ENCODE results near the gene FKBP2. TPM values are rescaled to one million over a fixed set of nuclear protein-coding genes. Genes with fewer than 3 reads are reported as not detected.

The FKBP2 gene
- total RNA-seq, 1 donor from 2014 or later, result 31.4 TPM

GRCh38 chr11:64263021-64263946, 22.4 kb downstream of the FKBP2 start:
- peak overlapping the region; percentile 55 for H3K4me3 Mint-ChIP-seq (ENCODE audit: unreplicated experiment)
- H3K4me1 Mint-ChIP-seq (ENCODE audit: low read depth, unreplicated experiment), result no peaks in the 10 kb centered on the region
- H3K9me3 Mint-ChIP-seq (ENCODE audit: unreplicated experiment), result peaks cover 11% of the 10 kb centered on the region
- H3K36me3 Mint-ChIP-seq (ENCODE audit: unreplicated experiment), result no peaks in the 10 kb centered on the region
- peaks cover 16% of the 10 kb centered on the region for H3K27me3 Mint-ChIP-seq (ENCODE audit: unreplicated experiment)
- TF ChIP-seq CTCF (IDR thresholded peaks at IDR 0.05; ENCODE audit: partially characterized antibody, unreplicated experiment), result no peak
- DNase-seq, result no peak
- H3K27ac Mint-ChIP-seq (ENCODE audit: unreplicated experiment), result no peak overlapping the region

- Mint-ChIP-seq H3K27ac (ENCODE audit: unreplicated experiment) (no peak overlapping the region), H3K9me3 (ENCODE audit: unreplicated experiment) (peaks cover 11% of the 10 kb centered on the region), H3K4me1 (ENCODE audit: low read depth, unreplicated experiment) (peaks cover 1% of the 10 kb centered on the region), H3K36me3 (ENCODE audit: unreplicated experiment) (no peaks in the 10 kb centered on the region), H3K4me3 (ENCODE audit: unreplicated experiment) (no peak overlapping the region), H3K27me3 (ENCODE audit: unreplicated experiment) (peaks cover 17% of the 10 kb centered on the region)
- no peak for TF ChIP-seq CTCF (IDR thresholded peaks at IDR 0.05; ENCODE audit: partially characterized antibody, unreplicated experiment)
- no peak for DNase-seq
These were observed 23.0 kb downstream of the FKBP2 start for GRCh38 chr11:64263947-64264317.

- peaks cover 2% of the 10 kb centered on the region for H3K4me1 Mint-ChIP-seq (ENCODE audit: low read depth, unreplicated experiment)
- DNase-seq, result no peak
- no peak for TF ChIP-seq CTCF (IDR thresholded peaks at IDR 0.05; ENCODE audit: partially characterized antibody, unreplicated experiment)
- H3K4me3 Mint-ChIP-seq (ENCODE audit: unreplicated experiment), result no peak overlapping the region
- no peak overlapping the region for H3K27ac Mint-ChIP-seq (ENCODE audit: unreplicated experiment)
- peaks cover 10% of the 10 kb centered on the region for H3K9me3 Mint-ChIP-seq (ENCODE audit: unreplicated experiment)
- peaks cover 17% of the 10 kb centered on the region for H3K27me3 Mint-ChIP-seq (ENCODE audit: unreplicated experiment)
- H3K36me3 Mint-ChIP-seq (ENCODE audit: unreplicated experiment), result no peaks in the 10 kb centered on the region
These were observed 23.5 kb downstream of the FKBP2 start for GRCh38 chr11:64264371-64264852.

GRCh38 chr11:64265176-64266160, 24.6 kb downstream of the FKBP2 start:
- no peaks in the 10 kb centered on the region for H3K36me3 Mint-ChIP-seq (ENCODE audit: unreplicated experiment)
- no peak overlapping the region for H3K4me3 Mint-ChIP-seq (ENCODE audit: unreplicated experiment)
- peaks cover 11% of the 10 kb centered on the region for H3K9me3 Mint-ChIP-seq (ENCODE audit: unreplicated experiment)
- no peak overlapping the region for H3K27ac Mint-ChIP-seq (ENCODE audit: unreplicated experiment)
- H3K4me1 Mint-ChIP-seq (ENCODE audit: low read depth, unreplicated experiment), result peaks cover 2% of the 10 kb centered on the region
- TF ChIP-seq CTCF (IDR thresholded peaks at IDR 0.05; ENCODE audit: partially characterized antibody, unreplicated experiment), result no peak
- DNase-seq, result no peak
- H3K27me3 Mint-ChIP-seq (ENCODE audit: unreplicated experiment), result peaks cover 13% of the 10 kb centered on the region

Measured in glutamatergic neuron (in vitro differentiated cells).